Gastrocnemius medialis (tissue), 4 donors: ENCODE measurements around the gene WDR35. TPM values are rescaled to one million over a fixed set of nuclear protein-coding genes. Genes with fewer than 3 reads are reported as not detected.
A peak's percentile ranks its signal among the peaks of the same experiment; 100 is the strongest.

Experiments
- ATAC-seq, 2 donors: fragments of 150-250 bp; one replicate each; pipeline ENCODE4 v1.9.1; 2016
- DNase-seq, 2 donors: peaks; one replicate each; pipeline ENCODE4 v3.0.0-alpha.2; 2019
- H3K27ac ChIP-seq, 4 donors: fragments of 200-600 bp; sonication (generic); 1 replicate in 1 of 4; 2 replicates in 3 of 4; pipeline ENCODE4 v1.5.1; 2016 to 2018; ENCODE audit warnings: mild to moderate bottlenecking in 2 of 4, moderate library complexity in 1 of 4
- H3K27me3 ChIP-seq, 3 donors: fragments of 200-600 bp; sonication (generic) in 2 of 3; 1 replicate in 1 of 3; 2 replicates in 2 of 3; pipeline versions ENCODE4 v1.5.1 to v1.6.0; 2016 to 2019; ENCODE audit warnings: mild to moderate bottlenecking in 1 of 3, moderate library complexity in 1 of 3
- H3K36me3 ChIP-seq, 2 donors: fragments of 200-600 bp; sonication (generic) in 1 of 2; one replicate each; pipeline ENCODE4 v1.5.1; 2017 to 2018
- H3K4me1 ChIP-seq, 2 donors: fragments of 200-600 bp; sonication (generic) in 1 of 2; one replicate each; pipeline ENCODE4 v1.5.1; 2016 to 2017; ENCODE audit warnings: mild to moderate bottlenecking in 2 of 2
- H3K4me3 ChIP-seq, 4 donors: fragments of 200-600 bp; sonication (generic) in 3 of 4; 1 replicate in 1 of 4; 2 replicates in 3 of 4; pipeline ENCODE4 v1.5.1; 2016 to 2019; ENCODE audit warnings: mild to moderate bottlenecking in 2 of 4
- H3K9me3 ChIP-seq, 3 donors: fragments of 200-600 bp; sonication (generic) in 2 of 3; 1 replicate in 1 of 3; 2 replicates in 2 of 3; pipeline ENCODE4 v1.5.1; 2016 to 2019
- POLR2A ChIP-seq, 2 donors: fragments of 450-650 bp; IDR thresholded peaks; one replicate each; pipeline ENCODE4 v1.6.1; 2017; ENCODE audit warnings: antibody characterized with exemption in 2 of 2, mild to moderate bottlenecking in 2 of 2, moderate library complexity in 2 of 2
- in situ Hi-C, 4 donors: fragments of 200-750 bp; cut with MboI; loops; one replicate each; pipeline versions ENCODE4 v1.15.0 to v1.8.0; 2017; ENCODE audit warnings: low sequenced_read_pairs in 4 of 4
- intact Hi-C: fragments of 100-400 bp; cut with DNase I; formaldehyde crosslinking; loops from one replicate; pipeline ENCODE4 v1.15.1; 2023; ENCODE audit warnings: low total_unique reads
- total RNA-seq, 4 donors: library from RNA; depleted of rRNA; stranded (reverse); fragments of >200 nt; gene quantifications; one replicate each; pipeline versions ENCODE4 v1.1.0 to v1.2.3, GENCODE V29; 2016
- TF ChIP-seq, protein P1 (sequence below), 5 experiments: fragments of 450-650 bp in 3 of 5; fragments of 200-600 bp in 2 of 5; sonication (generic) in 2 of 5; IDR thresholded peaks in 4 of 5; conservative IDR thresholded peaks in 1 of 5; 1 replicate in 4 of 5; 2 replicates in 1 of 5; pipeline ENCODE4 v1.5.1; 2016 to 2019; ENCODE audit warnings: antibody characterized with exemption in 5 of 5, mild to moderate bottlenecking in 3 of 5, moderate library complexity in 3 of 5

WDR35 gene
- total RNA-seq, 4 donors from 2014 or later, result 3.3 to 4.5 (median 3.7) TPM

DNA sequence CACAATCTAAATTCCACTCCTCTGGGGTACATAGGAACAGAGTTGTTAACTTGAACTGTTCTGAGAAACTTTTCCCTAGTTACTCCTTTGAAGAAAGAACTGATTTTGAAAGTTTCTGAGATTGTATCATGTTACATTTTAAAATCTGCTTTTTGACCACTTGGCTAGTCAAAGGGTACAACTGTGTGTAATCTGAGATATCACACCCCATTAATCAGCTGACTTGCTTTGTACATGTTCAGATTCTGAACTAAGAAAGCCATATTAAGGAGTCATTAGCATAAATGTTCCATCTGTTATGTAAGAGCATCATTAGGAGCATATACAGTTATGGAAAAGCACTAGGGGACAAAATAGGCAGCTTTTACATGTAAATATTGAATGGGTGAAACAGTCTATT, 3.8 kb upstream of the WDR35 start:
- Histone ChIP-seq H3K27ac (no peak overlapping the region), H3K36me3 (no peaks in the 10 kb centered on the region), H3K27me3 (peaks cover 0 to 8% (median 0%) of the 10 kb centered on the region in 3 donors), H3K9me3 (no peaks in the 10 kb centered on the region), H3K4me3 (no peak overlapping the region), H3K4me1 (peaks cover 8 to 11% of the 10 kb centered on the region in 2 donors)
- no peak for TF ChIP-seq POLR2A (IDR thresholded peaks at IDR 0.05)
- TF ChIP-seq, protein P1, sequence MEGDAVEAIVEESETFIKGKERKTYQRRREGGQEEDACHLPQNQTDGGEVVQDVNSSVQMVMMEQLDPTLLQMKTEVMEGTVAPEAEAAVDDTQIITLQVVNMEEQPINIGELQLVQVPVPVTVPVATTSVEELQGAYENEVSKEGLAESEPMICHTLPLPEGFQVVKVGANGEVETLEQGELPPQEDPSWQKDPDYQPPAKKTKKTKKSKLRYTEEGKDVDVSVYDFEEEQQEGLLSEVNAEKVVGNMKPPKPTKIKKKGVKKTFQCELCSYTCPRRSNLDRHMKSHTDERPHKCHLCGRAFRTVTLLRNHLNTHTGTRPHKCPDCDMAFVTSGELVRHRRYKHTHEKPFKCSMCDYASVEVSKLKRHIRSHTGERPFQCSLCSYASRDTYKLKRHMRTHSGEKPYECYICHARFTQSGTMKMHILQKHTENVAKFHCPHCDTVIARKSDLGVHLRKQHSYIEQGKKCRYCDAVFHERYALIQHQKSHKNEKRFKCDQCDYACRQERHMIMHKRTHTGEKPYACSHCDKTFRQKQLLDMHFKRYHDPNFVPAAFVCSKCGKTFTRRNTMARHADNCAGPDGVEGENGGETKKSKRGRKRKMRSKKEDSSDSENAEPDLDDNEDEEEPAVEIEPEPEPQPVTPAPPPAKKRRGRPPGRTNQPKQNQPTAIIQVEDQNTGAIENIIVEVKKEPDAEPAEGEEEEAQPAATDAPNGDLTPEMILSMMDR (IDR thresholded peaks at IDR 0.05 in 4 of 5, conservative IDR thresholded peaks at IDR 0.05 in 1 of 5), result no peak
- in situ Hi-C loops (no loop called here), intact Hi-C loops (loop anchor here (5.0 kb wide), 1 partner anchor 91 kb away; the partner anchor contains the start of gene TTC32)
- DNase-seq (no peak), ATAC-seq (no peak)

DNA sequence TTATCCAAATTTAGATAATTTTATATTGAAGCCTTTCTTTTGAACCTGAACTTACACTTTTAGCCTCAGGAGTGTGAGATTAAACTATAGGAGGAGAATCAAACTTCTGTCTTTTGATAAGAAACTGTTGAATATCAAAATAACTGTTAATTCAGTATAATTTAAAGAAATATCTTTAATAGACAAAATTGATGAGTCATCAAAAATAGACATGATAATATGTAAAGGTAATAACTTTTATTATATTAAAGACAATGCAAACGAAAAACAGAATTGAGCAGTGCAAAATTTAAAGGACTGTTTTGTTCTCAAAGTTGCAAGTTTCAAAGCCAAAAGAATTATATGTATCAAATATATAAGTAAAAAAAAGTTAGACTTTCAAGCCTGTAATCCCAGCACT, 2.0 kb upstream of the WDR35 start:
- DNase-seq (no peak), ATAC-seq (no peak)
- TF ChIP-seq POLR2A (IDR thresholded peaks at IDR 0.05), result no peak
- TF ChIP-seq, protein P1 (IDR thresholded peaks at IDR 0.05 in 4 of 5, conservative IDR thresholded peaks at IDR 0.05 in 1 of 5), result no peak
- Histone ChIP-seq H3K27ac (no peak overlapping the region), H3K9me3 (no peaks in the 10 kb centered on the region), H3K36me3 (no peaks in the 10 kb centered on the region), H3K4me3 (no peak overlapping the region), H3K4me1 (peaks cover 11 to 19% of the 10 kb centered on the region in 2 donors), H3K27me3 (peaks cover 0 to 8% (median 0%) of the 10 kb centered on the region in 3 donors)
- intact Hi-C loops (loop anchor here (2.0 to 5.0 kb wide), 2 partner anchors 59 to 90 kb away; partner anchors contain the start of genes LAPTM4A and TTC32), in situ Hi-C loops (no loop called here)

DNA sequence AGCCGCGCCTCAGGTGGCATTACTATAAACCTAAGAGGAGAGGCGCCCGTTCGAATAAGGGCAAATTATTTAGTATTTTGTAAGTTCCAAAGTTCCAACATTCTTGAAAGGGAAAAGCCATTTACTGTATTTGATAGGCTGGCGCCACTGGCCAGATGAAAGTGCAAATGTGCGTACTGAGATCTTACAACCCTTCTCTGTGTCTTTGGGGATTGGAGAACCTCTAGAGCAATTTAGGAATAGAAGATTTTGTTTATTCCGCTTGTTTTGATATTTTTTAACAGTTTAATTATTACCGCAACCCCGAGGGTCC, 467 bp upstream of the WDR35 start:
- Histone ChIP-seq H3K4me1 (peaks cover 11 to 19% of the 10 kb centered on the region in 2 donors), H3K27me3 (peaks cover 0 to 8% (median 0%) of the 10 kb centered on the region in 3 donors), H3K36me3 (no peaks in the 10 kb centered on the region), H3K9me3 (no peaks in the 10 kb centered on the region), H3K4me3 (peak overlapping the region; percentile 71 to 91 (median 88)), H3K27ac (peak overlapping the region; percentile 64 to 72 (median 68))
- in situ Hi-C loops (no loop called here), intact Hi-C loops (loop anchor here (2.0 to 5.0 kb wide), 2 partner anchors 60 to 88 kb away; partner anchors contain the start of genes LAPTM4A and TTC32)
- DNase-seq, result no peak
- no peak for ATAC-seq
- no peak for TF ChIP-seq POLR2A (IDR thresholded peaks at IDR 0.05)
- TF ChIP-seq, protein P1 (IDR thresholded peaks at IDR 0.05 in 4 of 5, conservative IDR thresholded peaks at IDR 0.05 in 1 of 5), result no peak

DNA sequence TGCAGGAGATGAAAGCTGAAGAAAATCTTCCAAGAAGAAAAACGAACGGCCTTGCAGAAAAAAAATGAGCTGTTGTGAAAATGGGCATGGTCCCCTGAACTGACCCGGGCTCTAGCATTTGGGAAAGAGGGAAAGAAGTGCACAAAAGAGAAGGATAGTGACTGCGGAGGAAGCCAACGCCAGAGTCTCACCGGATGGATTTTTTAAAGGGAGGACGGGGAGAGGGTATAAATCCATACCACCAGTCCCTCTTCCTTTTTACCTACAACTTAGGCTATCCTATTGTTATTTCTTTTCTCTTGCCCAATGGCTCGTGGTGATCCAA, 601 bp downstream of the WDR35 start:
- peaks cover 0 to 8% (median 0%) of the 10 kb centered on the region in 3 donors for H3K27me3 ChIP-seq
- intact Hi-C loops (no loop called here), in situ Hi-C loops (no loop called here)
- peak overlapping the region; percentile 71 to 91 (median 88) for H3K4me3 ChIP-seq
- DNase-seq (no peak), ATAC-seq (peak in 1 of 2 donors; percentile 14)
- peak overlapping the region; percentile 64 to 72 (median 68) for H3K27ac ChIP-seq
- no peaks in the 10 kb centered on the region for H3K36me3 ChIP-seq
- H3K4me1 ChIP-seq, result peaks cover 11 to 19% of the 10 kb centered on the region in 2 donors
- no peak for TF ChIP-seq POLR2A (IDR thresholded peaks at IDR 0.05)
- TF ChIP-seq, protein P1 (IDR thresholded peaks at IDR 0.05 in 4 of 5, conservative IDR thresholded peaks at IDR 0.05 in 1 of 5), result no peak
- no peaks in the 10 kb centered on the region for H3K9me3 ChIP-seq

DNA sequence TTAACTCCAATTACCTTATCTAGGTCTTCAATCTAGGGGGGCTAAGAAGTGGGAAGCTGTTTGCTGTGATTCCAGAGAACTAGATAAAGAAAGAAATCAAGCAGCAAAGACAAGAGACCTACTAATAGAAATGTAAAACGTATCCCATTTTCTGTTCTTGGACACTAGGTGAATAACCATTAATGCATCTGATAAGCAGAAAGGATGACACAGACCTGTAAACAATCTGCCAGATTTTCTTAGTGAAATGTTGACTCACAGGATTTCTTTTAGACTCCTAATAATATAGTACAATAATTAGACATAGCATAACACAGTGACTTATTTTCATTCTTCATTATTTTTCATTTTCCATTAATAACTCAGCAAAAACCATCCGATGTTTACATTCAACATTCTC, 1.3 kb downstream of the WDR35 start:
- H3K4me1 ChIP-seq, result peaks cover 11 to 19% of the 10 kb centered on the region in 2 donors
- peak overlapping the region in 2 of 4 donors; percentile 71 to 91 for H3K4me3 ChIP-seq
- ATAC-seq (no peak), DNase-seq (no peak)
- peaks cover 0 to 8% (median 0%) of the 10 kb centered on the region in 3 donors for H3K27me3 ChIP-seq
- H3K27ac ChIP-seq, result no peak overlapping the region
- H3K36me3 ChIP-seq, result no peaks in the 10 kb centered on the region
- intact Hi-C loops (no loop called here), in situ Hi-C loops (no loop called here)
- no peaks in the 10 kb centered on the region for H3K9me3 ChIP-seq
- TF ChIP-seq POLR2A (IDR thresholded peaks at IDR 0.05), result no peak
- TF ChIP-seq, protein P1 (IDR thresholded peaks at IDR 0.05 in 4 of 5, conservative IDR thresholded peaks at IDR 0.05 in 1 of 5), result no peak
